Thoracic aorta (tissue), 2 donors: ENCODE data around the gene UNC5A. TPM values are rescaled to one million over a fixed set of nuclear protein-coding genes. Genes with fewer than 3 reads are reported as not detected.

Experiments used
- ATAC-seq: fragments of 150-250 bp; one replicate; pipeline ENCODE4 v1.8.0; 2017; ENCODE audit warnings: low read depth; ENCODE audit not compliant: insufficient number of reproducible peaks, low FRiP score
- DNase-seq: peaks from one replicate; pipeline ENCODE4 v3.0.0-alpha.2; 2020; ENCODE audit warnings: low spot score
- H3K27ac ChIP-seq, 2 donors: fragments of 200-600 bp; sonication (generic); 1 replicate in 1 of 2; 2 replicates in 1 of 2; pipeline ENCODE4 v1.5.1; 2016; ENCODE audit warnings: mild to moderate bottlenecking in 2 of 2, moderate library complexity in 2 of 2
- H3K27me3 ChIP-seq: fragments of 200-600 bp; sonication (generic); replicated peaks from 2 replicates; pipeline ENCODE4 v1.6.0; 2016; ENCODE audit warnings: mild to moderate bottlenecking; ENCODE audit not compliant: insufficient read depth
- H3K36me3 ChIP-seq: fragments of 200-600 bp; sonication (generic); one replicate; pipeline ENCODE4 v1.5.1; 2016
- H3K4me1 ChIP-seq, 2 donors: fragments of 200-600 bp; sonication (generic); 1 replicate in 1 of 2; 2 replicates in 1 of 2; pipeline versions ENCODE4 v1.5.1 to v1.6.0; 2016; ENCODE audit warnings: low read depth in 2 of 2, mild to moderate bottlenecking in 1 of 2; ENCODE audit not compliant: control insufficient read depth in 1 of 2
- H3K4me3 ChIP-seq: fragments of 200-600 bp; sonication (generic); 2 replicates; pipeline ENCODE4 v1.5.1; 2016; ENCODE audit warnings: mild to moderate bottlenecking
- H3K9me3 ChIP-seq: fragments of 200-600 bp; sonication (generic); 2 replicates; pipeline ENCODE4 v1.5.1; 2016
- CTCF ChIP-seq: fragments of 200-600 bp; sonication (generic); IDR thresholded peaks from one replicate; pipeline ENCODE4 v1.5.1; 2019; ENCODE audit warnings: antibody characterized with exemption
- total RNA-seq, 2 donors: library from RNA; depleted of rRNA; stranded (reverse); fragments of >200 nt; gene quantifications; one replicate each; pipeline versions ENCODE4 v1.1.0 to v1.2.3, GENCODE V29; 2016

UNC5A gene
- total RNA-seq, 2 donors from 2014 or later = not detected

DNA sequence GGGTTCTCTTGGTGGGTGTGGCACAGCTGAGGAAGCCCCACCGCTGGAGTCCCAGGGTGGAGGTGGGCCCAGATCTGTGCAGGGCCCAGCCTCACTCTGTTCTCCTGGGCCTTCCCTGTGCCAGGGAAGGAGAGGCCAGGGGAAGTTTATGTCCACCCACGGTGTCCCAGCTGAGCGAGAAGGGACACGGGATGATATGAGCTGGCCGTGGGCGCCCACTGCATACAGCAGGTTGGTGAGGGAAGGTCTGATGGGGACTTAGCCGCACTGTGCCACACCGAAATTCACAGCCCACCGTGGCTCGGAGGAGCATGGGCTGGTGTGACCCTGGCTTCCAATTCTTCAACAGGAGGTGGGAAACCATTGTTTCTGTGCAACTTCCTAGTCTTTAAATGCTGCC lies 33.9 kb downstream of the UNC5A start:
- DNase-seq = no peak
- H3K27me3 ChIP-seq = no peaks in the 10 kb centered on the region

GRCh38 chr5:176844706-176845391 lies 34.5 kb downstream of the UNC5A start:
- Histone ChIP-seq H3K4me1 (no peaks in the 10 kb centered on the region), H3K27ac (no peak overlapping the region), H3K4me3 (no peak overlapping the region), H3K36me3 (no peaks in the 10 kb centered on the region), H3K9me3 (no peaks in the 10 kb centered on the region), H3K27me3 (no peaks in the 10 kb centered on the region)
- no peak for TF ChIP-seq CTCF
- ATAC-seq (no peak), DNase-seq (no peak)

More for the DNA sequence above, 33.9 kb downstream of the UNC5A start:
- H3K4me3 ChIP-seq = no peak overlapping the region
- no peaks in the 10 kb centered on the region for H3K9me3 ChIP-seq
- TF ChIP-seq CTCF = no peak
- no peak overlapping the region for H3K27ac ChIP-seq
- ATAC-seq = no peak
- H3K36me3 ChIP-seq = no peaks in the 10 kb centered on the region
- no peaks in the 10 kb centered on the region for H3K4me1 ChIP-seq

- H3K27me3 ChIP-seq = no peaks in the 10 kb centered on the region
- DNase-seq (no peak), ATAC-seq (no peak)
Measured at GRCh38 chr5:176845392-176845713, 35.0 kb downstream of the UNC5A start.

GRCh38 chr5:176846335-176847140 lies 36.2 kb downstream of the UNC5A start:
- DNase-seq (no peak), ATAC-seq (no peak)
- no peaks in the 10 kb centered on the region for H3K27me3 ChIP-seq
- no peaks in the 10 kb centered on the region for H3K9me3 ChIP-seq
- no peak for TF ChIP-seq CTCF
- H3K27ac ChIP-seq = no peak overlapping the region
- no peaks in the 10 kb centered on the region for H3K4me1 ChIP-seq
- H3K4me3 ChIP-seq = no peak overlapping the region
- no peaks in the 10 kb centered on the region for H3K36me3 ChIP-seq

More at GRCh38 chr5:176845392-176845713, 35.0 kb downstream of the UNC5A start:
- TF ChIP-seq CTCF = no peak
- no peaks in the 10 kb centered on the region for H3K9me3 ChIP-seq
- no peaks in the 10 kb centered on the region for H3K4me1 ChIP-seq
- no peak overlapping the region for H3K4me3 ChIP-seq
- no peaks in the 10 kb centered on the region for H3K36me3 ChIP-seq
- H3K27ac ChIP-seq = no peak overlapping the region

DNA sequence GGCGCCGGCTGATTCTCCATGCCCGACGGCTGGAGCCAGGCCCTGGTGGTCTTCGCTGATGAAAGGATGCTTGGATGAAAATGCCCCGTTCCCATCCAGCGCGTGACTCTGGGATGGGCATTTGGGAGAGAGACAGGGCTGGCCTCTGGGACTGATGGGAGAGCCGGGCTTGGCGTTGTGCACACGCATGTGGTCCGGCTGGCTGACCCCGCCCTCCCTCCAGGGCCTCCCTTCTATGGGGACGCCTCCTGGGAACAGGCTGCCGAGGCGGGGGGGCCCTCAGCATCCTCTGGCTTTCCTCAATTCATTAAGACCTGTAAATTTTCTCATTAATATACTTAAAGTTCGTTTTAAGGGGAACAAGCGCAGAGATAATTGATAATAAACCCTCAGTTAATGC lies 36.8 kb downstream of the UNC5A start:
- Histone ChIP-seq H3K9me3 (no peaks in the 10 kb centered on the region), H3K4me3 (no peak overlapping the region), H3K27me3 (no peaks in the 10 kb centered on the region)

More for the DNA sequence above, 36.8 kb downstream of the UNC5A start:
- no peak for DNase-seq
- no peak for TF ChIP-seq CTCF
- Histone ChIP-seq H3K36me3 (no peaks in the 10 kb centered on the region), H3K27ac (no peak overlapping the region), H3K4me1 (no peaks in the 10 kb centered on the region)
- ATAC-seq = no peak
